SHP77 (cell line): ENCODE data around the gene IL15RA.
"Not testable (repeated sequence)": the region's sequence is repeated elsewhere in the genome, so short reads cannot be mapped to it uniquely, and the experiment has no call there.

Experiments used
- DNase-seq, 2 experiments: peaks; one replicate each; lab custom pipeline; 2025; lab: John Stamatoyannopoulos, UW

The IL15RA gene

GRCh38 chr10:5924889-5925288 lies 52.5 kb downstream of the IL15RA start:
- no peak for DNase-seq

- DNase-seq = no peak
These were observed 55.6 kb downstream of the IL15RA start for GRCh38 chr10:5921746-5922145.

- no peak for DNase-seq
These were observed 57.8 kb downstream of the IL15RA start for GRCh38 chr10:5919568-5919967.

- no peak for DNase-seq
These were observed 58.6 kb downstream of the IL15RA start for GRCh38 chr10:5918763-5919162.

GRCh38 chr10:5917305-5917704 lies 60.0 kb downstream of the IL15RA start:
- no peak for DNase-seq

- no peak for DNase-seq
These were observed 61.9 kb downstream of the IL15RA start for GRCh38 chr10:5915451-5915850.

GRCh38 chr10:5913736-5914135 lies 63.6 kb downstream of the IL15RA start:
- DNase-seq = no peak

- no peak for DNase-seq
These were observed 65.7 kb downstream of the IL15RA start for GRCh38 chr10:5911670-5912069.

- DNase-seq = no peak
These were observed 66.8 kb downstream of the IL15RA start for GRCh38 chr10:5910323-5911100.

GRCh38 chr10:5908676-5909075 lies 68.7 kb downstream of the IL15RA start:
- DNase-seq = not testable (repeated sequence)

- no peak for DNase-seq
These were observed 70.7 kb downstream of the IL15RA start for GRCh38 chr10:5906651-5907050.

- no peak for DNase-seq
These were observed 71.4 kb downstream of the IL15RA start for GRCh38 chr10:5905854-5906507.

GRCh38 chr10:5904227-5904626 lies 73.1 kb downstream of the IL15RA start:
- DNase-seq = no peak

- no peak for DNase-seq
These were observed 73.8 kb downstream of the IL15RA start for GRCh38 chr10:5903563-5903962.

- DNase-seq = no peak
These were observed 74.7 kb downstream of the IL15RA start for GRCh38 chr10:5902511-5903274.
